OCI-LY3 (cell line): Measurements from ENCODE around the gene DOCK7.

Experiments
- H2AFZ ChIP-seq: fragments of 200-600, 300-600 bp; shearing (Covaris generic); 2 replicates; pipeline ENCODE4 v1.6.0; 2014; ENCODE audit warnings: antibody characterized with exemption, low read depth, low read length
- H3K27ac ChIP-seq: fragments of 200-600, 300-600 bp; sonication (generic); 2 replicates; pipeline ENCODE4 v1.5.1; 2014; ENCODE audit warnings: mild to moderate bottlenecking, low read length, moderate library complexity, mixed read lengths
- H3K27me3 ChIP-seq: fragments of 200-600, 300-600 bp; sonication (generic); 2 replicates; pipeline ENCODE4 v1.6.1; 2014; ENCODE audit warnings: low read depth, low read length, mixed read lengths
- H3K36me3 ChIP-seq: fragments of 200-600, 300-600 bp; sonication (generic); replicated peaks from 2 replicates; pipeline ENCODE3; 2014; ENCODE audit warnings: low read depth, low read length, mixed read lengths
- H3K4me1 ChIP-seq: fragments of 300-600, 200-600 bp; sonication (generic); 2 replicates; pipeline ENCODE4 v1.6.1; 2014; ENCODE audit warnings: low read length, mixed read lengths
- H3K4me2 ChIP-seq: fragments of 200-600, 300-600 bp; sonication (generic); 2 replicates; pipeline ENCODE4 v1.6.1; 2014; ENCODE audit warnings: low read length, mixed read lengths
- H3K4me3 ChIP-seq: fragments of 300-600, 200-600 bp; sonication (generic); 2 replicates; pipeline ENCODE4 v1.5.1; 2014; ENCODE audit warnings: antibody characterized with exemption, mild to moderate bottlenecking, low read length, moderate library complexity
- H3K79me2 ChIP-seq: fragments of 300-600, 200-600 bp; shearing (Covaris generic); 2 replicates; pipeline ENCODE4 v1.6.1; 2014; ENCODE audit warnings: mild to moderate bottlenecking, low read length, mixed read lengths
- H3K9ac ChIP-seq: fragments of 300-600, 200-600 bp; shearing (Covaris generic); 2 replicates; pipeline ENCODE4 v1.6.0; 2014; ENCODE audit warnings: mild to moderate bottlenecking, low read length, moderate library complexity
- H3K9me3 ChIP-seq: fragments of 200-600, 300-600 bp; shearing (Covaris generic); 2 replicates; pipeline ENCODE4 v1.6.1; 2014; ENCODE audit warnings: low read length, mixed read lengths; ENCODE audit not compliant: insufficient read depth
- H4K20me1 ChIP-seq: fragments of 200-600, 300-600 bp; sonication (generic); 2 replicates; pipeline ENCODE4 v1.6.1; 2016; ENCODE audit warnings: low read length, mixed read lengths; ENCODE audit not compliant: insufficient read depth
- EZH2phosphoT487 ChIP-seq: fragments of 200-600 bp; shearing (Covaris generic); IDR thresholded peaks from 2 replicates; pipeline ENCODE4 v1.6.1; 2018; ENCODE audit warnings: antibody characterized with exemption, mixed run types, low read depth
- TF ChIP-seq, protein P1 (sequence below): fragments of 200-600, 300-600 bp; sonication (generic); IDR thresholded peaks from 2 replicates; pipeline ENCODE4 v1.5.1; 2014; ENCODE audit warnings: antibody characterized with exemption, low read length, low read depth

Gene DOCK7

DNA sequence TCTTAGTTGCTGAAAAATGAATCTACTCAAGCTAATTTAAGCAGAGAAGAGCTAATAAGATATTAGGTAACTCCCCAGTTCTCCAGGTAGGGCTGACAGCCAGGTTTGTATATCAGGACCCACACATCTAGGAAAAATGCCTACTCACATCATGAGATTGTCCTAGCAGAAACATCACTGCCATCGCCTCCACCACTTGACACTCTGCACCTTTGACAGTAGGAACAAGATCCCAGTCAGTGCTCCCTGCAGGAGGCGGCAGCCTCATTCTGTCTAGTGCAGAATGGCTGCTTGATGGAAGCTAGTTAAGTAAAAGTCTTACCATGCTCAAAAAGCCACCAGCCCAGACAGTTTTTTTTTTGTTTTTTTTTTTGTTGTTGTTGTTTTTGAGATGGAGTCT, 282.9 kb downstream of the DOCK7 start:
- H3K4me1 ChIP-seq, result no peaks in the 10 kb centered on the region
- no peak overlapping the region for H2AFZ ChIP-seq
- no peak overlapping the region for H3K4me3 ChIP-seq
- H3K27me3 ChIP-seq, result no peaks in the 10 kb centered on the region
- no peaks in the 10 kb centered on the region for H4K20me1 ChIP-seq
- H3K9ac ChIP-seq, result no peak overlapping the region
- no peaks in the 10 kb centered on the region for H3K9me3 ChIP-seq
- H3K4me2 ChIP-seq, result no peak overlapping the region
- no peaks in the 10 kb centered on the region for H3K36me3 ChIP-seq
- H3K27ac ChIP-seq, result no peak overlapping the region
- TF ChIP-seq, protein P1, sequence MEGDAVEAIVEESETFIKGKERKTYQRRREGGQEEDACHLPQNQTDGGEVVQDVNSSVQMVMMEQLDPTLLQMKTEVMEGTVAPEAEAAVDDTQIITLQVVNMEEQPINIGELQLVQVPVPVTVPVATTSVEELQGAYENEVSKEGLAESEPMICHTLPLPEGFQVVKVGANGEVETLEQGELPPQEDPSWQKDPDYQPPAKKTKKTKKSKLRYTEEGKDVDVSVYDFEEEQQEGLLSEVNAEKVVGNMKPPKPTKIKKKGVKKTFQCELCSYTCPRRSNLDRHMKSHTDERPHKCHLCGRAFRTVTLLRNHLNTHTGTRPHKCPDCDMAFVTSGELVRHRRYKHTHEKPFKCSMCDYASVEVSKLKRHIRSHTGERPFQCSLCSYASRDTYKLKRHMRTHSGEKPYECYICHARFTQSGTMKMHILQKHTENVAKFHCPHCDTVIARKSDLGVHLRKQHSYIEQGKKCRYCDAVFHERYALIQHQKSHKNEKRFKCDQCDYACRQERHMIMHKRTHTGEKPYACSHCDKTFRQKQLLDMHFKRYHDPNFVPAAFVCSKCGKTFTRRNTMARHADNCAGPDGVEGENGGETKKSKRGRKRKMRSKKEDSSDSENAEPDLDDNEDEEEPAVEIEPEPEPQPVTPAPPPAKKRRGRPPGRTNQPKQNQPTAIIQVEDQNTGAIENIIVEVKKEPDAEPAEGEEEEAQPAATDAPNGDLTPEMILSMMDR, result no peak
- no peak for TF ChIP-seq EZH2phosphoT487
- H3K79me2 ChIP-seq, result no peaks in the 10 kb centered on the region
